Lower leg skin (tissue), 4 donors: Measurements from ENCODE around the gene RABGAP1. TPM values are rescaled to one million over a fixed set of nuclear protein-coding genes. Genes with fewer than 3 reads are reported as not detected.
A peak's percentile ranks its signal among the peaks of the same experiment; 100 is the strongest.
"Not testable (repeated sequence)": the region's sequence is repeated elsewhere in the genome, so short reads cannot be mapped to it uniquely, and the experiment has no call there.

Source experiments
- DNase-seq, 2 donors: peaks; one replicate each; pipeline ENCODE4 v3.0.0-alpha.2; 2019; ENCODE audit warnings: low spot score in 2 of 2
- H3K4me3 ChIP-seq: fragments of 200-600 bp; sonication (generic); 2 replicates; pipeline ENCODE4 v1.5.1; 2017; ENCODE audit warnings: mild to moderate bottlenecking, low read depth; ENCODE audit not compliant: poor library complexity, severe bottlenecking
- POLR2A ChIP-seq, 2 donors: fragments of 450-650 bp; IDR thresholded peaks; one replicate each; pipeline ENCODE4 v1.6.1; 2016 to 2017; ENCODE audit warnings: antibody characterized with exemption in 2 of 2, mild to moderate bottlenecking in 1 of 2, moderate library complexity in 1 of 2
- WGBS, 2 donors: methylation state at CpG; one replicate each; pipeline ENCODE4 v1.1.5; 2018; 5-methylcytosine and 5-hydroxymethylcytosine counted together
- intact Hi-C: fragments of 100-400 bp; cut with DNase I; formaldehyde crosslinking; loops from one replicate; pipeline ENCODE4 v1.15.0; 2023; ENCODE audit warnings: low total_unique reads
- total RNA-seq, 4 donors: library from RNA; depleted of rRNA; stranded (reverse); fragments of >200 nt; gene quantifications; one replicate each; pipeline ENCODE4 v1.1.0, GENCODE V29; 2016
- TF ChIP-seq, protein P1 (sequence below), 3 donors: fragments of 450-650 bp; IDR thresholded peaks; one replicate each; pipeline ENCODE4 v1.5.1; 2016; ENCODE audit warnings: antibody characterized with exemption in 3 of 3, mild to moderate bottlenecking in 3 of 3, moderate library complexity in 2 of 3

RABGAP1 gene
- 10 to 100 TPM; 36.7 to 52.1 (median 45.4) TPM for total RNA-seq

DNA sequence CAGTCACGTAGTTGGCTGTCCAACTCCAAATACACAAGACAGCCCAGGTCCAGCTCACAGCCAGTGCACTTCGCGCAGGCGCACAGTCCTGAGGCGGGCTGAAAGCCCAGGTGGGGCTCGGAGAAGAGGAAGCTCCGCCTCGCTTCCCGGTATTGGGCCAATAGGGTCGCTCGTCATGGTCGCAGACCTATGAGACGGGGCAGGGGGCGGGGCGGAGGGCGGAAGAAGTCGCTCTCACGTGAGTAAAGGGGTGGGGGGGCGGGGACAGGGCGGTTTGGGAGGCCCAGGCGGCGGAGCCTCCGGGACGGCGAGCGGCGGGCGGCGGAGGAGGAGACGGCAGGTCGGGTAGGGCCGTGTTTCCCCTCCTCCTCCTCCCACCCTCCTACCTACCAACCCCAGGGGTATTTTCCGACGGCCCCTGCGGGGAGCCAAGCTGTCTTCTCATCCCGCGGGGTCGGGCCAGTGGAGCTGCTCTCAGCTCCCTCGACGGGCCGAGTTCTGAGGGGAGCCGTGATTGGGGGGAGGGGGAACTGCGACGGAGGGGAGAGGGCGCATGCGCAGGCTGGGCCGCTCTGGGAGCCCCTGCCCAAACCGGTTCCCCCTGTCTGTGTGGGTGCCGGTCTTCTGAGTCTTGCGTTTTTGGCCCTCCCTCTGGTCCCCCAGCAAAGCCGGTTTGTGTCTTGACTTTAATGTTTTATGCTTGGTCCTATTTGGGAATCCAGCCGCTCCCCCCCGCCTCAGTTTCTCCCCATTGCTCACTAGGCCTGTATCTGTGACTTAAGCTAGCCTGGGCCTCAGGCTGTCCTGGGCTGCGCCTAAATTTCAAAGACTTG is at the start of gene RABGAP1:
Gene RABGAP1, plus strand, starts transcription at position 272 of the 833 bp plus-strand sequence. CDS start 16,040 bp downstream, outside the sequence.
- WGBS, 2 donors = 0% methylated on average over 10 to 28 of the region's 54 CpGs
- peak within 1 kb of the TSS; percentile 67 for H3K4me3 ChIP-seq
- intact Hi-C loops = no loop called here

DNA sequence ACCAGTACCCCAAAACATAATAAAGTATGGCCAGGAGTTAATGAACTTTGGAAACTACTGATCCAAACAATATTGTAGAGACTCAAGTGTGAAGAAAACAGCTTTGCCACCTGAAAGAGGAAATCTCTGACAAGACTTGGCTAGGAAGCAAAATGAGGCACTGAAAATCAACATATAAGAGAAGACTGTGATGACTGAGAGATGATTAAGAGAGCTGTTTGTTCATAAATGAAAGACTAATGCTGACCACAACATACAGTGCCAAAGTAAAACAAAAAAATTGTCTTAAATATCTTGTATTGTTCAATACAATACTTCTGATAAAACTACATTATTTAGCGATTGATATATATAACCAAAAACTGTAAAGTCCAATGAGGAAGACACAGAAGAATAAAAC is 42.9 kb upstream of the RABGAP1 start:
- TF ChIP-seq POLR2A (IDR thresholded peaks at IDR 0.05) = no peak
- TF ChIP-seq, protein P1, sequence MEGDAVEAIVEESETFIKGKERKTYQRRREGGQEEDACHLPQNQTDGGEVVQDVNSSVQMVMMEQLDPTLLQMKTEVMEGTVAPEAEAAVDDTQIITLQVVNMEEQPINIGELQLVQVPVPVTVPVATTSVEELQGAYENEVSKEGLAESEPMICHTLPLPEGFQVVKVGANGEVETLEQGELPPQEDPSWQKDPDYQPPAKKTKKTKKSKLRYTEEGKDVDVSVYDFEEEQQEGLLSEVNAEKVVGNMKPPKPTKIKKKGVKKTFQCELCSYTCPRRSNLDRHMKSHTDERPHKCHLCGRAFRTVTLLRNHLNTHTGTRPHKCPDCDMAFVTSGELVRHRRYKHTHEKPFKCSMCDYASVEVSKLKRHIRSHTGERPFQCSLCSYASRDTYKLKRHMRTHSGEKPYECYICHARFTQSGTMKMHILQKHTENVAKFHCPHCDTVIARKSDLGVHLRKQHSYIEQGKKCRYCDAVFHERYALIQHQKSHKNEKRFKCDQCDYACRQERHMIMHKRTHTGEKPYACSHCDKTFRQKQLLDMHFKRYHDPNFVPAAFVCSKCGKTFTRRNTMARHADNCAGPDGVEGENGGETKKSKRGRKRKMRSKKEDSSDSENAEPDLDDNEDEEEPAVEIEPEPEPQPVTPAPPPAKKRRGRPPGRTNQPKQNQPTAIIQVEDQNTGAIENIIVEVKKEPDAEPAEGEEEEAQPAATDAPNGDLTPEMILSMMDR (IDR thresholded peaks at IDR 0.05) = no peak
- H3K4me3 ChIP-seq = no peak overlapping the region
- WGBS, 2 donors = 94 to 95% methylated on average over 1 of the region's 1 CpG
- intact Hi-C loops = no loop called here
- no peak for DNase-seq

More for the DNA sequence above, at the start of gene RABGAP1:
- TF ChIP-seq, protein P1 (IDR thresholded peaks at IDR 0.05) = no peak
- peak in 1 of 2 donors; percentile 73 for TF ChIP-seq POLR2A (IDR thresholded peaks at IDR 0.05)
- DNase-seq = peak; percentile 98 to 100

DNA sequence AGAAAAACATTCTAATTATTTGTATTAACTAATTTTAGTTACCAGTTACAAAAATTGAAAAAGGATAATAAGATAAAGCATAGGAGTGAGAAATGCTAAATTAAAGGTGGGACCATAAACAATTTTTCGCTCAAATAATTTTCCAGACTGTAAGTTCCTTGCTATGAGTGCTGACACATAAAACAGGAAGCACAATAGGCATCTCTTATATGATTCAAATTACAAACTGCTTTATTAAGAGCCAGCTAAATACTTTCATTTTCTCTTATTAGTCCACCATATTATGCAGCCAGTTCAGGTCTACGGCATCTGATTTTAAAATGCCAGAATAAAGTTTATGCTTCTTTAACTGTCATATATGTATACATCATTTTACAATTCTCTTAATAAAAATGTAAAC is 40.0 kb upstream of the RABGAP1 start:
- H3K4me3 ChIP-seq = no peak overlapping the region
- DNase-seq = no peak
- intact Hi-C loops = no loop called here
- TF ChIP-seq POLR2A (IDR thresholded peaks at IDR 0.05) = no peak
- TF ChIP-seq, protein P1 (IDR thresholded peaks at IDR 0.05) = no peak
- WGBS, 2 donors = 49 to 50% methylated on average over 2 of the region's 2 CpGs

DNA sequence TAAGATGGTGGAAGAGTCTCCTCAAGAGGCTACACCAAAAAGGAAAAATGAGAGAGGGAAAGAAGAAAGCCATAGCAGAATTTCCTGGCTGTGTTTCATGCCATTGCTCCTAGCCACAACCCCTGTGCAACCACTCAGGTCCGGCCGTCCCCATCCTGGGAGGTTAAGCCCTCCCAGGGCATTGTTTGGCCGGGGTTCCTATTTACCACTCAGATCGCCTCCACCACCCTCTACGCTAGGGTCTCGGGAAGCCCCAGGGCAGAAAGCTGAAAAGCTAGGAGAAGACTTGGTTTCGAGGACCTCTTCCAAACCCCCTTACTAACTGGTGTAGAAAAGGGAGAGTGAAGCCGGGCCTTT is 36.4 kb upstream of the RABGAP1 start:
- intact Hi-C loops = no loop called here
- no peak for TF ChIP-seq POLR2A (IDR thresholded peaks at IDR 0.05)
- TF ChIP-seq, protein P1 (IDR thresholded peaks at IDR 0.05) = no peak
- WGBS, 2 donors = 0% methylated on average over 8 of the region's 8 CpGs
- peak overlapping the region; percentile 95 for H3K4me3 ChIP-seq
- no peak for DNase-seq

DNA sequence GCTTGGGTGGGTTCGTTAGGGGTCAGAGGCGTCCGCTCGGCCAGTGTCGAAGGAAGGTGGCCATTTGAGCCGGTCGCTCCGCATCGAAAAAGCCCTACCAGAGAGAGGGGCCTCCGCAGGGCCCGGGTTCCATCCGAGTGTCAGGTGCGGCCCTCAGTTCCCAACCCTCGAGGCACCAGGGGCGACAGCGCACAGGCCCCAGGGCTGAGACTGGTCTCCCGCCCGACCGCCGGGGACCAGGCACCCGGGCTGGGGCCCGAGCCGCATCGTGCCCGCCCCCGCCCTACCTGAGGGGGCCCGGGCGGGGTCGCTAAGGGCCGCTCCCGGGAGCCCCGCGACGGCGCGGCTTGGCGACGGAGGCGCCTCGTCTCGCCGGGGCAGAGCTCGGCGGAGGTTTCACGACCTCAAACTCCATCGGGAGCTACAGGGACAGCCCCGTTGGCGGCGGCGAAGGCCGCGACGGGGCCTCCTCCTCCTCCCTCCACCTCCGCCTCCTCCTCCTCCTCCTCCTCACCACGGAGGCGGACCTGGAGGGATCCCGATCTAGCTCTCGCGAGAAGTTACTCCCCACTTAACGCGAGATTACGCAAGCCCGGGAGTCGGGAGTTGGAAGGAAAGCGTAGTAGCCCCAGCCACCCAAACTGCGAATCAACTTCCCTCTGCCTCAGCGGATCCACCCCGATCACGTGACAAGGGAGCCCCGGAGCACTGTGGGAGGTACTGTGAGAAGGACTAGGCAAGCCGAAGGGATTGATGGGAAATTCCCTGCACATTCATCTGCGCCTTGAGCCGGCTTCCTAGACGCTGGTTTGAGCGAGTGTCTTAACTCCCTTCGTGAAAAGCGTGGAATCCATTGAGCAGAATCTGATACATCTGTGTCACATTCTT is 35.8 kb upstream of the RABGAP1 start, which contains the start of gene RC3H2:
Gene RC3H2, minus strand, starts transcription at position 537 of the 888 bp plus-strand sequence. CDS start 7,850 bp downstream, outside the sequence.
- TF ChIP-seq, protein P1 (IDR thresholded peaks at IDR 0.05) = no peak
- peak in 1 of 2 donors; percentile 89 for TF ChIP-seq POLR2A (IDR thresholded peaks at IDR 0.05)
- intact Hi-C loops = no loop called here
- peak; percentile 99 for DNase-seq
- WGBS, 2 donors = 0% methylated on average over 41 to 48 of the region's 77 CpGs
- H3K4me3 ChIP-seq = peak within 1 kb of the TSS; percentile 95

DNA sequence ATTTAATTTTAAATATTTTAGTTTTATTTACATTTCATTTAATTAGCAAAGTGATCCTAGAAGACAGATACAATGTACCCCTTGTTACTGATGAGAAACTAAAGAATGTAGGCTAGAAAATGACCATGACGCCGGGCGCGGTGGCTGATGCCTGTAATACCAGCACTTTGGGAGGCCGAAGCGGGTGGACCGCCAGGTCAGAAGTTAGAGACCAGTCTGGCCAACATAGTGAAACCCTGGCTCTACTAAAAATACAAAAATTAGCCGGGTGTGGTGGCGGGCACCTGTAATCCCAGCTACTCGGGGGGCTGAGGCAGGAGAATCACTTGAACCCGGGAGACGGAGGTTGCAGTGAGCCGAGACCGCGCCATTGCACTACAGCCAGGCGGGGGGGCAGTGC is 34.7 kb upstream of the RABGAP1 start:
- peak in 1 of 2 donors; percentile 86 for DNase-seq
- intact Hi-C loops, H3K4me3 ChIP-seq: not testable (repeated sequence)
- 91 to 96% methylated on average over 16 of the region's 16 CpGs for WGBS, 2 donors
